Stimulated activated CD4-positive, alpha-beta T cell treated with anti-CD3 and anti-CD28 coated beads, Interleukin-15, amount 100 ng/mL, for 24 hours (primary cell): ENCODE results near the gene NFIC.

Source experiments
- DNase-seq: peaks from one replicate; pipeline ENCODE4 v3.0.0-alpha.2; 2020

NFIC gene

DNA sequence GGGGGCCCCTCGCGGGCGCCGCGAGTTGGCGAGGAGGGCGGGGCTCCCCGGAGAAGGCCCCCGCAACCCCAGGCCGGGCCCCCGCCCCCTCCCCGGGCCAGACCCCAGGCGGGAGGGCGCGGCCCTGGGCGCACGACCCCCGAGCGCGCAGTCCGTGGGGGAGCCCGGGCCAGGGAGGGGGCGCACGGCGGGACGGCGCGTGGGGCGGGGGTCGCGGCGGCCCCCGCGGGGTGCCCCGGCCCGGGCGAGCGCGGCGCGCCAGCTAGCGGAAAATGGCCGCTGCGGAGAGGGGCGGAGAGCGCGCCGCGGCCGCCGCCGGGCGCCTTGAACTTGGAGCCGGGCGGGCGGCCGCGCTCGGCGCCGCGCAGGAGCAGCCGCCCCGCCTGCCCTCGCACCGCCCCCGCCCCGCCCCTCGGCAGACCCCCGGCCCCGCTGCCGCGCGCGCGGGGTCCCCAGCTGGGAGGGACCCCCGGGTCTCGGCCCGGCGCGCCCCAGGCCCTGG, 6.4 kb upstream of the NFIC start:
- DNase-seq = peak; percentile 49

DNA sequence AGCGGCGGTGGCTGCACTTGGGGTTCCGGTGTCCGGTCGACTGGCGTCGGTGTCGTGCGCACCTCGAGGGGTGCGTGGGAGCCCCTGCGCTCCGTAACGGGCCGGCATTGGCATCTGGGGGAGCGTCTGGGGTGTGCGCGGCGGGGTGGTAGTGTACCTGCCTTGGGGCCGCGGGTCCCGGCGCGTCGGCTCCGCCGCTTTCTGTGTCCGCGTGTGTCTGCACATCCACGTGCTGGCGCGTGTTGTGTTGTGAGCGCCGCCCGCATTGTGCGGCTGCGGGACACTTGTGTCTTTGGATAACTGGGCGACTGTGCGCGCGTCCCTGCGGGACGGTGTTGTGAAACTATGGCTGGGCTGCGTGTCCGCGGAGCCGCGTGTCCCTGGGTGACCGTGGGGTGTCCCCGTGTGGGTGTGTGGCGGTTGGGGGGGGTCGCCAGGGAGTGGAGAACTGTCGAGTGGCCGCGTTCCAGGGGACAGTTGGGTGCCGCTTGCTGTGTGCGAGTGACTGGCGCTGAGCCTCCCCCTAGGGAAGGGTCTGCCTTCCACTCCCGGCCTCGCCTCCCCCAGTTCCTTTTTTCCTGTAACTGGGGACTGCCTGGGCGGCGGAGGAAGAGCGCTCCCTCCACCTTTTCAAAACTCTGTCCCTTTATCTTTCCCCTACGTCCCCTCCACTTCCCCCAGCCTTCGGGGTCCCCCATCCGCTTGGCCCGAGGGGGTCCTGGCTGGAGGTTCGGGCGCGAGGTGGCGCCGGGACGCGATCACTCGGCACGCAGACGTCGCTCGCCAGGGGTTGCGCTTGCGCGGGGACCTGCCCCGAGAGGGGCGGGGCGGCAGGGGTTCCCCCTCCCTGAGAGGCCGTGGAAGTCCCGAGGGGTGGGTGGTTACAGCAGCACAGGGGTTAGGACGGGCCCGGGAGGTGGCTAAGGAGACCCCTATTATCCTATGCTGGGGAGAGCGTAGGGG, 5.7 kb upstream of the NFIC start:
- peak; percentile 87 for DNase-seq

- DNase-seq = no peak
These were observed 4.8 kb upstream of the NFIC start for GRCh38 chr19:3361384-3362216.

- no peak for DNase-seq
These were observed 4.0 kb upstream of the NFIC start for GRCh38 chr19:3362217-3362906.

DNA sequence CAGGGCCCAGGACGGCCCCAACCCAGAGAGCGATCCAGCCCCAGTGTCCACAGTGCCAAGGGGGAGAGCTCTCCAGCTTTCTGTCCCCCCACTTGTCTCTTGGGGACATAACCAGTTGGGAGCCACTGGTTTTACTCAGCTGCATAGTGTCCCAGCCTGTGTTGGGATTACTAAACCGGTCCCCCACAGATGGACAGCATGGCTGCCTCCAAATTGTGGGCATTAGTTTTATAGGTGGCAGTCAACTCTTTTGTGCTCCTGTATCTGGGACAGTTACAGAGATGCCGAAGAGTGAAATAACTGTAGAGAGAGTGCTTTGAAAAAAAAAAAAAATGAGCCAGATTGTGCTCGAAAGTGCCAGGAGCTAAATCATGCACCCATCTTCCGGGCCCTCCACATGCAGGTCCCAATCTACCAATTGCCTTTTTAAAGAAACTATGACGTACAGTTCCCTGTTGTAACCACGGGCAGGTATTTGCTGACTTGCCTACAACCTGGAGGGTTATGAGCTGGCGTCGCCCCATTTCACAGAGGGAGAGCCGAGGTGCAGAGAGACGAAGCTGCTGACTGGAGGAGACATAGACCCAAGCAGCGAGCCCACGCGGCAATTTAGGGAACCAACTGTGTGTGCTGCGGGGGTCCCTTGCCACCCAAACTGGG, 2.4 kb upstream of the NFIC start:
- DNase-seq = no peak

GRCh38 chr19:3364501-3364858, 1.9 kb upstream of the NFIC start:
- DNase-seq = no peak

GRCh38 chr19:3365093-3365835, 1.1 kb upstream of the NFIC start:
- no peak for DNase-seq

- peak; percentile 55 for DNase-seq
These were observed 607 bp downstream of the NFIC start for GRCh38 chr19:3366753-3367627.

- no peak for DNase-seq
These were observed 1.5 kb downstream of the NFIC start for GRCh38 chr19:3367628-3368440.

DNA sequence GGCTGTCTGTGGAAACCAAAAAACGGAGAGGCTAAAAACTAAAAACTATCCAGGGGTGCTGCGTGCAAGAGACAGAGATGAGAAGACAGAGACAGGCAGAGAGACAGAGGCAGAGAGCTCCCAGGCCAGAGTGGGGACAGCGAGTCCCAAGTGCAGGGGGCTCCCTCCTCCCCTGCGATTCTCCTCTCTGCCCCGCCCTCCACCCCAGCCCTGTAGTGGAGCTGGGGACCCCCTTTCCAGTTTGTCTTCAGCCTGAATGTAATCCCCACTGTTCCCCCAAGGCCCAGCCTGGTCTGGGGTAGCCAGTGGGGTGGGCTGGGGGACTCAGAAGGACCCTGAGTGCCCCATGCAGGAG, 2.0 kb downstream of the NFIC start:
- DNase-seq = no peak

DNA sequence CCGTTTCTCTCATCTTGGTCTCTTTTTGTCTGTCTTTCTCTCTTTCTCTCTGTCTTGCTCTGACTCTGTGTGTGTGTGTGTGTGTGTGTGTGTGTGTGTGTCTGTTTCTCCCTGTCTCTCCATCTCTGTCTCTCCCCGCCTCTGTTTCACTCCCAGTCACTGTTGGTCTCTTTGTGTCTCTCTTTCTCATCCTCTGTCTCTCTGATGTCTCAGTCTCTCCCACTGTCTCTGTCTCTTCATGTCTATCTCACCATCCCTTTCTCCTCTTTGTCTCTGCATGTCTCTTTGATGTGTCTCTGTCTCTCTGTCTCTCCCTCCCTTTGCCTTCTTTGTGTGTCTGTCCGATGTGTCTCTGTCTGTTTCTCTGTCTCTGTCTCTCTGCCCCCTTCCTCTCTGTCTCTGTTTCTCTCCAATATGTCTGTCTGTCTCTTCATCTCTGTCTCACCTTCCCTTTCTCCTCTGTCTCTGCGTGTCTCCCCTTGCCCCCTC, 2.5 kb downstream of the NFIC start:
- no peak for DNase-seq

- DNase-seq = peak; percentile 19
These were observed 3.2 kb downstream of the NFIC start for GRCh38 chr19:3369337-3370213.

DNA sequence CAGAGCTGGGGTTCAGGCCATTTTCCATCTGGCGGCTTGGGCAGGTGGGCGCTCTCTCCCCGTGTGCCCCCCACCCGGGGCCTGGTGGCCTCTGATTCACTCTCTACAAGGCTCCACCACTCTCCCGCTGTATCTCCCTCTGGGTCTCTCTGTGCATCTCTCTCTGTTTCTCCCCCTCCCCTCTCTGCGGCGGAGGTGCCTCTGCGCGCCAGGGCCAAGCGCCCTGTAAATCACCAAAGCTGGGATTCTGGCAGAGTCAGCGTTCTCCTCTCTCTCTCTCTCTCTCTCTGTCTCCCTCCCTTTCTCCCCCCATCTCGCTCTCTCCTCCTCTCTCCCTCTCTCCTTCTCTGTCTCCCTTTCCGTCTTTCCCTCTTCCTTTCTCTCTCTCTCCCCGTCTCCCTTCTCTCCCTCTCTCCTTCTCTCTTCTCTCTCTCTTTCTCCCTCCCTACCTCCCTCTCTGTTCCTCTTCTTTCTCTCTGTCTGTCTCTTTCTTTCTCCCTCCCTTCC, 3.9 kb downstream of the NFIC start:
- no peak for DNase-seq

DNA sequence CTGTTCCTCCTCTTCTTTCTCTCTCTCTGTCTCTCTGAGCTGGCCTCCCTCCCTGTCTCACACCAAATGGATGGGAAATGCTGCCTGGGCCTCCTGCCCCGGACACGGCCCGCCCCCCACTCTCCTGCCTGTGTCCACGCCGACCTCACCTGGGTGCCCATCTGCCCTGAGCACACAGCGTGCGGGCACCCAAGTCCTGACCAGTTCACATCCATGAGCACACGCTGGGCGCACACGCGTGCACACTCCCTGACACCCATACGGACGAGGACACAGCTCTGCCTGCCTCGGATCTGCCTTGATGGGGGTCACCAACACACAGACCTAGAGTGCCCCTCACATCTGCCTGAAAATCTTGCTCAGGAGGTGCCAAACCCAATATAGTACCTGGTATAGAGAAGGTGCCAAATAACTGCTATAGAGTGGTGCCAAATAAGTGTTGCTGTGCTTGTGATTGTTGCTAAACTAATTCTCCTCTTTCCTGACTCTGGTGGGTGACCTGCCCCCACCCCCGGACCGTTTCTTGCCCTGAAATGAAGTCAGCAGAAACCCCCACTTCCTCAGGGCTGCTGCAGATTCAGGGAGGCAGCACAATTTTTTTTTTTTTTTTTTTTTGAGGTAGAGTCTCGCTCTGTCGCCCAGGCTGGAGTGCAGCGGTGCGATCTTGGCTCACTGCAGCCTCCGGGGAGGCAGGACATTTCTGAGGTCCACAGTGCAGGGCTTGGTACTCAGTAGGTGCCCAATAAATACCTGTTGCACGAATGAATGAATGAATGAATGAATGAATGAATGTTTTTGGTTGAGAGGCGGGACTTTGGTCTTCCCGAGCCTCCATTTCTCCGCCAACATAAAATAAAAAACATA, 4.6 kb downstream of the NFIC start:
- DNase-seq = no peak

- no peak for DNase-seq
These were observed 6.0 kb downstream of the NFIC start for GRCh38 chr19:3372413-3372812.

GRCh38 chr19:3373971-3374368, 7.6 kb downstream of the NFIC start:
- DNase-seq = no peak

DNA sequence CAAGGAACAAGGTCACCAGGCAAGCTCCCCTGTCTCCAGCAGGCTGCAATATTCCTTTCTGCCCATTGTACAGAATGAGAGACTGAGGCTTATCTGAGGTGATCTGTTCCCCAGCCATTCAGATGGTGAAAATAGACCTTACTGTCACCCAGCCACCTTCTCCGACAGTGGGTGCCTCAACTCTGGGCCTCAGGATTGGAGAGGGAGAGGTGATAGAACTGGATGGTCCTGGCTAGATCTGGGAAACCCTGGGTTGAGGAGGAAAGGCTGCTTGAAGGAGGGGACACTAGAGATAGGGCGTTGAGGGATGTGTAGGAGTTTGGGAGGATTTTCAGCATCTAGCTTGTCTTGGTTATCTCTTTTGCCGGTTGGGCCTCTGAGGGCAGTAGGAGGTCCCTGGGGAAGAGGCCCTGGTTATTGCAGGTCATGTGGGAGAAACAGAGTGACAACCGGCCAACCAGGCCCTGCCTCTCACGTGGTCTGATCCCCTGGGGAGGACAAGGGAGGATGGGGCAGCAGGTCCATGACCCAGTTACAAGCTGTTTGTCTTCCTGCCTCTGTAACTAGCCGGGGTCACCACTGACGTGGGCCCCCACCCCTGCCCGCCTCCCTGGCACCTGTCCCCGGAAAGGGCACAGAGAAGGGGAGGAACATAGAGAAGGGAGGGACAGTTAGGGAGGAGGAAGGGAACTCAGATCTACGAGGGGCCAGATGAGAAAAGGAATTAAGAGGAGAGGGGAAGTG, 8.2 kb downstream of the NFIC start:
- DNase-seq = no peak
